GM12864 (cell line): Measurements from ENCODE around the gene PSMD1.

Source experiments
- DNase-seq: peaks from one replicate; pipeline ENCODE4 v3.0.0-alpha.2; 2011; ENCODE audit warnings: low read depth
- H3K4me3 ChIP-seq: 2 replicates; pipeline ENCODE4 v1.5.1; 2011; ENCODE audit warnings: mild to moderate bottlenecking, low read depth, low read length, control low read depth
- CTCF ChIP-seq: IDR thresholded peaks from 2 replicates; pipeline ENCODE4 v1.5.1; 2011; ENCODE audit warnings: low read depth, mild to moderate bottlenecking, moderate library complexity, low read length, control low read depth, inconsistent platforms; ENCODE audit errors: missing control alignments

Gene PSMD1

GRCh38 chr2:231056453-231057416 lies at the start of gene PSMD1:
Gene PSMD1 (plus strand): TSS chr2:231056867. CDS start chr2:231057026, 159 bp downstream.
- peak within 1 kb of the TSS; percentile 91 for H3K4me3 ChIP-seq
- TF ChIP-seq CTCF = peak; percentile 93
- DNase-seq = peak; percentile 85

DNA sequence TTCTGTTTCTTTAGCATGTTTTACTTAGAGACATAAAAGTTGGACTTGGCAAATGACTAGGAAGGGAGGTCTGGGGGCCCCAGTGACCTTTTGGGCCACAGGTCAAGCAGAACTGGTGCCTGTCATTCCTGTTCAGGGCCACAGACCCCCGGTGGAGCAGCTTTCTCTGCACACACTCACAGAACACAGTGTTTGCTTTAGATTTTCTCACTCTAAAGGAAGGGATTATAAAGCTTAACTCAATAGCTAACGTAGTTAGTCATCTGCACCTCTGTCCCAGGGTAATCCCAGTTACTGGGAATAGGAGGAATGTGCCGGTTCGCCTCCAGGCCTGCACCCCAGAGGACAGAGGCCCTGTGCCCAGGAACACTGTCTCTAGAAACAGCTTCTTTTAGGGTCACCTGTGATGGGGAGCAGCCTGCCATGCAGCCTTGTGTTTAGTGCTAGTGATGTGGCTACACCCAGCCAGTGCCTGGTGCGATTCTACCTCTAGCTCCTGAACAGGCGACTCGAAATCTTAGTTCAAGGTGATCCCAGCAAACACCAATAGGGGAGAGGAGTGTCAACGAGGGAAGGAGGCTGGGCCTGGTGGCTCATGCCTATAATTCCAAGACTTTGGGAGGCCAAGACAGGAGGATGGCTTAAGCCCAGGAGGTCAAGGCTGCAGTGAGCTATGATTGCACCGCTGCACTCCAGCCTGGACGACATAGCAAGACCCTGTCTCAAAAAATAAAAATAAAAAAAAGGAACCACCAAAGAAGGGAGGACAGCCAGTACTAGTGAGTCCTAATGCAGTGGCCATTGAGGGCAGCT lies 49.2 kb upstream of the PSMD1 start:
- TF ChIP-seq CTCF = no peak
- H3K4me3 ChIP-seq = no peak overlapping the region
- no peak for DNase-seq

DNA sequence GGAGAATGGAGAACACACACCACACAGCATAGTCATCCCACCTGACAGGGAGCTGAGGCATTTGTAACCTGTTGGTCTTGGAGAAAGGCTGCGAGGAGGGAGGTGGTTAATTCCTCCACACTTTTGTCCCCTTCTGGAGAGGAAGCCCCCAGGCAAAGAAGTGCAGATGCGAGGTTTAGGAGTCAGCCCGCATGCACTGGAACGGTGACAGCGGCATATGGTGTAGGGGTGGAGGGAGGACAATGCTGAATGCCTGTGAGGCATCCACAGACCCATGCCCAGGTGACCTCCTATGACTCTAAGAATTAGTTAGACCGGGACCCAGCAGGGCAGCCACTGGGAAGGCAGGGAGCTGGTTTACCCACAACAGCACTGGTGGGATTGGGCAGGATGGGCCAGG lies 48.5 kb upstream of the PSMD1 start:
- no peak for DNase-seq
- TF ChIP-seq CTCF = no peak
- H3K4me3 ChIP-seq = no peak overlapping the region

DNA sequence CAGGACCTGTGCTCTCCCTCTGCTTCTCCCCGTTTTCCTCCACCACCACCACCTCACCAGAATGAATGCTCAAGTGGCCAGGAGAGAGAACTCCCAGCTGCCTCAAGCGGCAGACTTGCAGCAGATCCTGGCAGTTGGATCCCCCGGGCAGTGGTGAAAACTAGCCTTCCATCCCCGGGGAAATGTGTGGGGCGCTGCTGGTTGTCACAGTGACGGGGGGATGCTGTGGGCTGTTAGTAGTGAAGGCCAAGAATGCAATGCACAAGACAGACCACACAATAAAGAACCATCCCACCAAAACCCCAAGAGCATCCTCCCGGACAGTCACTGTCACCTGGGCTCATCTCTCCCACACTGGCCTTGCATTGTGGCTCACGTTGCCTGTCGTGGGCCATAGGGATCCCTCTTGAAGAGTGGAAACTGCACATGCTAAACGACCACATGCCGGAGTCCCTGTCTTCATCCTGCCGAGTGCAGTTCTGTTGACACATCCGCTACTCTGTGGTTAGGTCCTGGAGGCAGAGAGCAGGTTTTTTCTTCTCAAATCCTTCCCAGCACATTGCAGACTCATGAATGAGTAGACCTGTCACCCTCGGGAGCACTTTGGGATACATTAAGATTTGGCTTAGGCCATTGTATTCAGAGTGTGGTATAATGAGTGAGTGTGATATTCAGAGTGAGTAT lies 47.3 kb upstream of the PSMD1 start:
- no peak overlapping the region for H3K4me3 ChIP-seq
- no peak for DNase-seq
- TF ChIP-seq CTCF = no peak

GRCh38 chr2:231010201-231010730 lies 46.4 kb upstream of the PSMD1 start:
- no peak overlapping the region for H3K4me3 ChIP-seq
- no peak for DNase-seq
- no peak for TF ChIP-seq CTCF

GRCh38 chr2:231011526-231011925 lies 45.1 kb upstream of the PSMD1 start:
- TF ChIP-seq CTCF = no peak
- H3K4me3 ChIP-seq = no peak overlapping the region
- no peak for DNase-seq
